HG03457 (cell line): ENCODE results near the gene POT1.
A peak's percentile ranks its signal among the peaks of the same experiment; 100 is the strongest.

ENCODE experiments used
- ATAC-seq: cut with Tn5 transposase; IDR thresholded peaks from one replicate; pipeline ENCODE4 v1.9.1; 2021; ENCODE audit warnings: moderate number of reproducible peaks; ENCODE audit not compliant: unreplicated experiment

The POT1 gene

DNA sequence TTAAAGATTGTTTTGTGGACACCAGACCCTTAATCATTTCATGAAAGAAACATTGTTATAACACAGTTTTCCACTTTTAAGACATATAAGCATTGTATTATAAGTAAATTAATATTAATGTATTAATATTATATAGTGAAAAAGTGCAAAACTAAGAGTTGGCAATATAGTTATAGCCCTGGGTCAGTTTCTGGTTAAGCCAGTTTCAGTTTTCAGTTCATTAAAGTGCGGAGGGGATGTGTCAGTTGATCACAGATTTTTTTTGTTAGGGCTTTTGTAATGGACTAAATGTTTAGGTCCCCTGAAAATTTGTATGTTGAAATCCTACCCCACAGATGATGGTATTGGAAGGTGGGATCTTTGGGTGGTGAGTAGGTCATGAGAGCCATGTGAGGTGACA is 118.3 kb downstream of the POT1 start:
- no peak for ATAC-seq

DNA sequence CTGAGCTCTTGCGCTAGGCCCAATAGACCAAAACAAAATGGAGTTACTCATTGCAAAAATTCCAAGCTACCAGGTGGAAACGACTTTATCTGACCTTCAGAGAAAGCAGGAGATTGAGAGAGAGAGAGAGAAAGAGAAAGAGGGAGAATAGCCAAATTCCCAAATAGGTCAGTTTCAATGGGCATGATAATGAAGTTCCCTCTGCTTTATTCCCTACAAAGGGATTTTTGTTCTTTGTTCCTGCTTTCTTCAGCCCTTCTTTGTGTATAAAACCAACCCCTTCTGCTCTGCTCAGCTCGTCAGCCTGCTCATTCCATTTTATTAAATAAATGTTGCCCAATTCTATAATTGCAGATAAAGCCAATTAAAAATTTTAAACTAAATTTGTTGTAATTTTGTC is 119.0 kb downstream of the POT1 start:
- ATAC-seq: no peak

DNA sequence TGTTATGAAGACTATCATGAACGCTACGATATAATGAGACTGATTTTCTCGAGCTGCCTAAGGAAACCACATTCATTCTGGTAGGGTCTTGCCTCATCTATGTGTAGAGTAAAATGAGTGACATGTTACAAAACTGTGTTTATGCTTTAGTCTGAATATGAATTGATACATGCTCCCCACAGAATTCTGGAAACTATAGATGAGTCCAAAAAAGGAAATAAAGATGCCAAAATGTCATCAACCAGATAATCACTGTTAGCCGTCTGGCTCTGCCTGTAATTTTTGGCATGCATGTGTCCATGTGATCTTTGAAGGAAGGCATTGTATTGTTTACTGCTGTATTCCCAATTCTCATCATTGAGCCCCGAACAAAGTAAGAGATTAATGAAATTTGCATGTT is 121.4 kb downstream of the POT1 start:
- ATAC-seq: no peak

DNA sequence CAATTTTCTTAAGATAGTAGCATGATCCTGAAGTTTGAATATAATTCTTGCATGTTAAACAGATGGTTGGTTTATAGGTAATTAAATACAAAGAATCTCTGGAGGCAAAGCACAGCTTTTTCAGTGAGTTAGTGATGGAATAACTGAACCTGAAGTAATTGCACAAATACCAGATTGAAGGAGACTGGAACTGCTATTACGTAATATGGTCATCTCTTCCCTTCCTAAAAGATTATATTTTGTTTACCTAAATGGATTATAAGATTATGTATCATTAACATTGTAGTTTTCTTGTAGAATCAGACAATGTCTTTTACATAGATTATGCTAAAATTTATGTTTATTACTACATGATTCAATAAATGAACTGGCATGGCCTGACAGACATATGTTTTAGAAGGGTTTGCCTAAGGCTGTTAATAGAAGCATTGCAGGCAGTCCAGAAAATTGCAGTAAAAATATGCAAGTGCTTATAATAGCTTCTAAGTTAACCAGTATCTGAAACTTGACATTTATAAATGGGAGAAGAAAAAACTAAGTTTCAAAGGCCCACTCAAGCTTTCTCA is 128.2 kb downstream of the POT1 start:
- no peak for ATAC-seq

DNA sequence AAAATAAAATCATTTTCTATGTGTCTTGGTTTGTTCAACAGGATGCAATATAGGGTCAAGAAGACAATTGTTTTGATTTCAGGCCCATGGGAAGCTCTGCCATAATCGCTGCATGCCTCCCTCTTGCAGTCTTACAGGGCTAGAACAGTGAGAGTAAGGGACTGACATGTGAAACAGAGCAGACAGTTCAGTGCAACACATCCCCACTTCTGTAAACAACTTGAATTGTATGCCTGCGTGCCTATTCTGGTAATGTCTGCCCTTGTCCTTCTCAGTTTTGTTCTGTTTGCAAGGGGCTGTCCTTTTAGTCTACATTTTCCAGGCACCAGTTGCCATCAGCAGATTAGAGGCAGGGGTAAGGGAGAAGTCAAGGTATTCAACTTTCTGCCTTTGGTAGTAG is 129.2 kb downstream of the POT1 start:
- no peak for ATAC-seq

DNA sequence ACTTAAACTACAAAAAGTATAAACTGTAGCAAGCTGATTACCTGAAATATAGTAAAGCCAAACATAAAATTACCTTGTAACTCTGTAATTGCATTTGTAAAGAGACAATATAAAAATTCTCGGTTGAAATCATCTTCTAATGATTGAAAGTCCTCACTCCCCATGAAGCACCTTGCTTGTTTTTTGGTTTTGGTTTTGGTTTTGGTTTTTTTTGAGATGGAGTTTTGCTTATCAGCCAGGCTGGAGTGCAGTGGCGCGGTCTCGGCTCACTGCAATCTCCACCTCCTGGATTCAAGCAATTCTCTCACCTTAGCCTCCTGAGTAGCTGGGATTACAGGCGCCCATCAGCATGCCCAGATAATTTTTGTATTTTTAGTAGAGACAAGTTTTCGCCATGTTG is 130.2 kb downstream of the POT1 start:
- ATAC-seq: no peak

DNA sequence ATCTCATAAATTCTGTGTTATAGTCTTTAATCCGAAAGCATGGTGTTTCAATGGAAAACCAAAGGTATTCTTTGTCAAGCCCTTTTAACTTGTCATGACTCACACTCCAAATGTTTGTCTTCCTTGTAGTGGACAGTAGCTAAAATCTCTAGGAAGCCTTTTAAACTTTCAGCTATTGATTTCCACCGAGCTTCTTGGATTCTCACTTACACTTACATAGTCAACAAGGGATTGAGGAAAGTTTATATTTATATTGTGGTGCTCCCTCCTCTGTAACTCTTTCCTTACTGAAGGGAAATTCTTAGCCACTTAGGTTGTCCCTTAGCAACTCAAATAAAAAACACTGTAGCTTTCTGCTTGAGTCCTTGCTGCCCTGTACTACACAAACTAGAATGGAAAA is 132.9 kb downstream of the POT1 start:
- no peak for ATAC-seq

DNA sequence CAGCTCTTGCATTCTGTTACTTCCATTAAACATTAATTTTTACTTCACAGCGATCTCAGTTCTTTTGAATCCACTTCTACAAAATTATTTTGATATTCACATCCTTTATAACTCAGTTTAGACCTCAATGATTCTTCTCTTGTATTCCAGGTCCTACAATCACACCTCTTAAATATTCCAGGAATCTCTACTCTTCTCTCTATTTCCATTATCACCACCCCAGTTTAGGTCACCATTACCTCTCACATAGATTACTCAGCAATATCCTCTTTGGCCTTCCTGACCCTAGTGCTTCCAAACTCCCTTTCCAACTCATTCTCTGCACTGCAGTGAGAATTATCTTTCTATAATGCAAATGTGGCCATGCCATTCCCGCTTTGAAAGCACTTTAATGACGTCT is 136.9 kb downstream of the POT1 start:
- ATAC-seq: no peak

DNA sequence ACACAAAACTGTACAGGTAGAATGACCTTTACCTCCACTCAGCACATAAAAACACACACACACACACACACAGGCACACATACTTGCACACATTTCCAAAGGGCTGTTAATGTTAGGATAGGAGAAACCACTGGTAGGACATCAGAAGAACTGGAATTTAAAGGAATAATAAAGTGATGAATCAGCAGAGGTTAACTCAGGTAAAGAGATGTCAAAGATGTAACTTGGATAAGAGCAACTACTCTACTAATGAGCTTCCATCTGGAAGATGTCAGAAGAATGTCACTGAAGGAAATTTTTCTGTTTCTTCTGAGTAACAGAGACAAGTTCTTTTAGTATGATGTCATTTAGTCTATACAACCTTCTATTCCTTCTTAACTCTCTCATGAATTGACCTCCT is 137.6 kb downstream of the POT1 start:
- no peak for ATAC-seq

DNA sequence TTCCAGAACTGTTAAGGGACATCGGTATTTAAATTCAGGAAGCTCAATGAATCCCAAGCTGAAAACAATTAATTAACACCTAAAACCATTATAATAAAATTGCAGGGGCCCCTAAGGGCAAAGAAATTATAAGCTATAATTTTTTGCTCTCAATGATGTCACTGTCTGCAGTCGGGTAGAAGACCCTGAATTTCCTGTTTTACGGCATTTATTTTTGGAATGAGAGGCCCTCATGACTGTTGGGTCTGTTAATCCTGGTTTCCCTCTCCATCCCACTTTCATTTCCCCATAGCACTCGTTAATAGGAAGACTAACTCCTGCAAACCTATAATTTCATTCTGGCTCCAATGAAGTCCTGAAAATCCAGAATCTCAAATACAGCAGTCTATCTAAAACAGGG is 138.2 kb downstream of the POT1 start:
- ATAC-seq: no peak

DNA sequence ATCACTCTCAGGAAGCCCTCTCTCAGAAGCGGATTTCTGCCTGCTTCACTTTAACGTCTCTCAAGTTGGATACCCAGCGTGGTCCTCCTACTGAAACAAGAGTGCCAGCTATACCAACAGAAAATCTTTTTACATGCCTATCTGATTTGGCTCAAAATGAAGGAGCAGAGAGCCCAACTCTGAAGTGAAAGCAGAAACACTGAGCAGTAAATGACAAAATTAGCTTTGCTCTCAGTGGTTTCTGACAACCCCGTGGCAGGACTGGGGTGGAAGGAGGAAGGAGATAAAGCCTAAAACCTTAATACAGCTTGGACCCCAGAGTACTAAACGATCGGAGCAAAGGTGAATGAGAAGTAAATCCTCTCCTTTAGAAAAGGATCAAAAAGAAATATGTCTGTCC is 139.0 kb downstream of the POT1 start:
- no peak for ATAC-seq

DNA sequence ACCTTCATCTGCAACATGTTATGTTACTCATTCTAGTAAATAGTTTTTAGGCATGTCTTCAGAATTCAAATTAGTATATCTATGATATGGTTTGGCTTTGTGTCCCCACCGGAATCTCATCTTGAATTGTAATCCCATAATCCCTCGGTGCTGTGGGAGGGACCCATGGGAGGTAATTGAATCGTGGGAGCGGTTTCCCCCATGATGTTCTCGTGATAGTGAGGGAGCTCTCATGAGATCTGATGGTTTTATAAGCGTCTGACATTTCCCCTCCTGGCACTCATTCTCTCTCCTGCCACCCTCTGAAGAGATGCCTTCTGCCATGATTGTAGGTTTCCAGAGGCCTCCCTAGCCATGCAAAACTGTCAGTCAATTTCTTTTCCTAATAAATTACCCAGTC is 143.6 kb downstream of the POT1 start:
- ATAC-seq: no peak

DNA sequence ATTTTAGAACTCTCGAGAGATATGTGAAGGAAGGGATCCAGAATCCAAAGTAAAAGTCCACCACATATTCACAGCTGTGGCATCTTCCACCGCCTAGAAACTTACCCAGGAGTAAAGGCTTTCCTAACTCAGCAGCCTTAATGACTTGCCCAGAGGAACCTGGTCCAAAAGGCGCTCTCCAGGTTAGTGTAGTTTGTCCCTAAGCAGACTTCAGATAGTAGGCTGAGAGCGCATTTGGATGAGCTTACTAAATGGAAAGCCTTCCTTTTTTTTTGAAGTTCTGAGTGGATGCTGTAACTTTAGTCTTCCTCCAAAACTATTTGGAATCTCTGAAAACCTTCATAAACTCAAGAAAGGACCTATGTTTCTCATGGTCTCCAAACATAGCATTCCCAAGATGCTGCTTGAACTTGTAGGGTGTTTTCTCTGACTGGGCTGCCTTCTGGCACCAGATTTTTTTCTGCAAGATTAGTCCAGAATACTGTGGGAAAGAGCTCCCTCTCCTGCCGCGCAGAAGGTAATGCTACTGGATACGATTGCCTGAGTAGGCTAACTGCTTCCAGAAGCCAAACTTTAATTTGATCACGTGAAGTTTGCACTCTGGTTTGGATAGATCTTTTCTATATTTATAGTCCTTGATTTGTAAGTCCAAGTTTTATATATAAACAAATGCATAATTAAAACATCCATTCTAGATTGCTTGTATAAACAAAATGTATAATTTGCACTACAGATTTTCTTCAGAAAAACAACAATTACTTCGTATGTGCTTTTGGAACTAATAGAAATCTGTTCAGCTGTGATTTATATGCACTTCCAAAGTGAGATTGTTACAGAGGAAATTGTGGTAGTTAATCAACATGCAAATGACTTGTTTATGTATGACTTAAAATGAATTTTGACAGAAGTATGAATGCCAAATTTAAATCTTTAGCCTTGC is 144.5 kb downstream of the POT1 start:
- peak; percentile 90 for ATAC-seq

DNA sequence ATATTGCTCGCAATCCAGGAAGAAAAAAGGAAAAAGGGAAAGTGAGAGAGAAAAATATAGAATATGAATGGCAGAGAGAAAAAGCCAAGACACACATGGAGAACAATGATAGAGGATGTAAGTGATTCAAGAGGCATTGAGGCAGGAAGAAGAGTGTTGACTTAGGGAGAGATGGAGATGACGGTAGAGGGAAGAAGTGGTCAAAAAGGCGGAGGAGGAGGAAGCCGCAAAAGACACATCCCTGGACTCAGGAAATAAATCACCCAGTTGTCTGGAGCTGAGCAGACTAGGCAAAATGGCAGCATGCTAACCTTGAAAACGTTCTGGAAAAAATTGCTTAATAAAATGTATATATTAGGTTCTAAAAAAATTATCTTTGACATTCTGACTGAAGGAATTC is 146.4 kb downstream of the POT1 start:
- no peak for ATAC-seq

DNA sequence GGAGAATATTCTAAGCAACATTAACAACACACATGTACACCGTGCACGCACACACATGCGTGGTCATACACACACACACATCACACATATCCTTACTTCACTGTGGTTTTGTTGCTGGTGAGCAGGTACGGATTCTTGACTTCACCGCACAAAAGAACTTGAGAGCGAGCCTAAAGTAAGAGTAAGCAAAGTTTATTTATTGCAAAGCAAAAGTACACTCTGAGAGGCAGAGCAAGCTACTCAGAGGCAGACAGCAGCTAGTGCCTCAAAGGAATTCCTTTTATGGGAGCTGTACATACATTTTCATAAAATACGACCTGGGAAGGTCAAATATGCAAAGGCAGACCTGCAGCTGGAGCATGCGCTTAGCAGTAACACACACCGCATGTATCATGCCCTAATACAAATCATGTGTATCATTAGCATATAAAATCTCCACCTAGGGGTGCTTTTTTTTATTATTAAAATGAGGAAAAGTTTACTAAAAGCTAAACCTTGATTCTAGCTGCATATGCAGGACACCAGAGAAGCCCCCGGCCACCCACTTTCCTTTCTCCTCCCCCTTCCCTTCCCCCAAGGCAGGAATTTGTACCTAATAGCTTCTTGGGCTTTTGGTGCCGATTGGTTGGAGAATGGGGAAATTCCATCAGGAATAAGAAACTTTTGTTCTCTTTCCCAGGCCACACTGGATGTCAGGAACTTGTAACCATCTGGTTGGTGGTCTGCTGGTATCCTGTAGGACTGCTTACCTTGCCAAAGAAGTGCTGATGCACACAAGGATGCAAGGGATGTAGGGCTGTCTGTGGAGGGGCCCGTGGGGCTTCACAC is 147.5 kb downstream of the POT1 start:
- ATAC-seq: no peak

DNA sequence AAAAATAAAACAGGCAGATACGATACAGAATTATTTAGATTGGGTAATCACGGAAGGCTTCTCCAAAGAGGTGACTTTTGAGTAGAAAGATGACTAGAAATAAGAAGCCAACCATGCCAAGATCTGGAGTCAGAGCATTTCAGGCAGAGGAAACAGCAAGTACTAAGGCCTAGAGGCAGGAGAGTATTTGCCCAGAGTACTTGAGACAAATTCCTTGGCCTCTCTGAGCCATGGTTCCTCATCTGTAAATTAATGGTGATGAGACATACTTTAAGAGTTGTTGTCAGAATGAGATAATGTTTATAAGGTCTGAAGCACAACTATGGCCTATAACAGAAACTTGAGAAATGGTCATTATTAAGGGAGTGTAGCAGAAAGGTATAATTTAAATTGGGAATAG is 148.2 kb downstream of the POT1 start:
- ATAC-seq: no peak

DNA sequence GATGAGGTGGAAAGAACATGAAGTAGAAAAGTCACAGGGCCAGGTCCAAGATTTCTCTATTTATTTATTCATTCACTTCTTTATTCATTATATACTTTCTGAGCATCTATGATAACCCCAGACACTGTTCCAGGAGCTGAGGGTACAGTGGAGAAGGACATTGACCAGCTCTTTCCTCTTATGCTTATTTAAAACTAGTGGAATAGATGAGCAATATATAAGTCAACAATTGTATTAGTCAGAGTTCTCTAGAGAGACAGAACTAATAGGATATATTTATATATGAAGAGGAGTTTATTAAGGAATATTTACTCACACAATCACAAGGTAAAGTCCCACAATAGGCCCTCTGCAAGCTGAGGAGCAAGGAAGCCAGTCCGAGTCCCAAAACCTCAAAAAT is 149.0 kb downstream of the POT1 start:
- no peak for ATAC-seq

DNA sequence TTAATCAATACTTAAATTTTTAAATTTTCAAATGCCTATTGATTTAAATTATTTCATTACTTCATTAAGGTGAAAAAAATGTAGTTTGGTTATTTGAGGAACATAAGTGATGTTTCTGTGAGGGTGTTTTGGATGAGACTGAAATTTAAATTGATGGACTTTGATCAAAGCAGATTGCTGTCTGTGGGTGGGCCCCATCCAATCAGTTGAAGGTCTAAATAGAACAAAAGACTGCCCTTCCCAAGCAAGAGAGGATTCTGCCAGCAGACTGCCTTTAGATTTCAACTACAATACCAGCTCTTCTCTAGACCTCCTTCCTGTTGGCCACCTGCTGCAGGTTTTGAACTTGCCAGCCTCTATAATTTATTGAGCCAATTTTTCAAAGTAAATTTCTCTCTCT is 149.6 kb downstream of the POT1 start:
- ATAC-seq: no peak

DNA sequence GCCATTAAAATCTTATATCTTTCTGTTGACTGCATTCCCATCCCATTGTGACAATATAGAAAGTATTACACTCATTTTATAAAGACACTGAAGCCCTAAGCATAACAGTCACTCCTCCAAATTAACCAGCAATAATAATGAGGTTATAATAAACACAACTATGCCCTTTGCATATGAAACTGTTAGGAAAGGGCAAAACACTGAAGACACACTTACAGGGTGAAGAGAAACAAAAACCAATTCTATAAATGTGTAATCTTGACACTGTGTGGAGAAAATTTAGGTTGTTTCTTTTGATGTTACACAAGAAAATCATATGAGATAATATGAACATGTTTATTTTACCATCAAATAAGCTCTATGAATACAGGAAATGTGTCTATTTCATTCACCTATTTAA is 150.0 kb downstream of the POT1 start:
- no peak for ATAC-seq

DNA sequence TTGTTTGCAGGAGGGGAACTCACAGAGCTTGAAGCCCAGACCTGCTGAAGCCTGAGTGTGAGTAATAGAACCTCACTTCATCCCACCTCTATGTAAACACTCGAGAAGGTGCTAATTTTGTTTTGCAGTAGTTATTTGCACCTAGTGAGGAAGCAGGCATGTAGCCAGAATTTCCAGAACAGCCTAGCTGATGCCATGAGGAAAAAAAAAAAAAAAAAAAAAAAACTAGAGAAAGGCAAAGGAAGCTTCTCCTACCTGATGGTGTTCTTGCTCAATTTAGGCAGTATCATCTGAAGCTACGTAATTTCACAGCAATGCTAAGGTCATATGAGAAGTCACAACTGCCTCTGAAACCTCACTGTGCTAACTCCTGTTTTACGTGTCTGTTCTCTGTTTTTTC is 150.4 kb downstream of the POT1 start:
- no peak for ATAC-seq

DNA sequence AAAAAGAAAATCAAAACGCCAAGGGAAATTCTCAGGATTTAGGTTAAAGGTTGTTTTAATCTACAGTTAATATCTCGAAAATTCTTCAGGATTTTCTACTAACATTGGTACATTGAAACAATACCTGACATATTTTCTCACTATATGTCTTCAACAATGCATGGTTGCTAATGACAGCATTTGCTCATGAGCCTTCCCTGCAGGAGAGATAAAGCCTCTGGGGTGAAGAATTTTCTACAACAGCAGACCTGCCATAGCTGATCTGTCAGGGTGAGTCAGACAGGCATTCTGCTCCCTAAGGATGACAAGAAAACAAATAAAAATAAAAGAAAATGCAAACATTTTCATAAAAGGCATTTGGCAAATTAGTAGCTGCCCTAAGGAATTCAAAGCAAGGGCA is 152.4 kb downstream of the POT1 start:
- no peak for ATAC-seq

DNA sequence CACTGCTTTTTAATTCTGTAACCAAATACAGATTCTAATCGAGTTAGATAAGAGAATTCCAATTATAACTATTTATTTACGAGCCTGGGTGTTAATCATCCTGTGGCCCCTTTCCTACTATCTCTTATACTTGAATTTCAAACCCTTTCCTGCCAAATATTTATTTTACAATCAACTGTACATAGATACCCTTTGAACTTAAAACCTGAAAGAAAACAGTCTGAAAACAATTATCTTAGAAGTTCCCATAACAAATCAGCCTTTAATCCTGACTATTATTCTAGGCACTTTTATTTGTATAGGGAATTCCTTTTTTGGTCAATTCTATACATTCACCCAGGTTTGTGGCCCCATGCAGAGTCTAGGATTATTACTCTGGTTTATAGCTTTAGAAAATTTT is 153.5 kb downstream of the POT1 start:
- no peak for ATAC-seq
